Epithelial cell of proximal tubule (primary cell): ENCODE data around the gene PGAM2. TPM values are rescaled to one million over a fixed set of nuclear protein-coding genes. Genes with fewer than 3 reads are reported as not detected.

Source experiments
- DNase-seq: peaks from one replicate; pipeline ENCODE4 v3.0.0-alpha.2; 2011; ENCODE audit warnings: low read depth
- H3K4me3 ChIP-seq: 2 replicates; pipeline ENCODE4 v1.5.1; 2011; ENCODE audit warnings: low read depth, mild to moderate bottlenecking, low read length
- CTCF ChIP-seq: conservative IDR thresholded peaks from 2 replicates; pipeline ENCODE4 v1.5.1; 2012; ENCODE audit warnings: low read depth, mild to moderate bottlenecking, low read length
- total RNA-seq: library from RNA; depleted of rRNA; stranded (reverse); fragments of >200 nt; gene quantifications from 2 replicates; pipeline ENCODE4 v1.2.3, GENCODE V29; 2015

The PGAM2 gene
- total RNA-seq, 1 donor from 2014 or later, result not detected

- DNase-seq, result no peak
- peak overlapping the region; percentile 77 for H3K4me3 ChIP-seq
- TF ChIP-seq CTCF, result no peak
These were observed 15.9 kb upstream of the PGAM2 start for GRCh38 chr7:44081266-44081748.

DNA sequence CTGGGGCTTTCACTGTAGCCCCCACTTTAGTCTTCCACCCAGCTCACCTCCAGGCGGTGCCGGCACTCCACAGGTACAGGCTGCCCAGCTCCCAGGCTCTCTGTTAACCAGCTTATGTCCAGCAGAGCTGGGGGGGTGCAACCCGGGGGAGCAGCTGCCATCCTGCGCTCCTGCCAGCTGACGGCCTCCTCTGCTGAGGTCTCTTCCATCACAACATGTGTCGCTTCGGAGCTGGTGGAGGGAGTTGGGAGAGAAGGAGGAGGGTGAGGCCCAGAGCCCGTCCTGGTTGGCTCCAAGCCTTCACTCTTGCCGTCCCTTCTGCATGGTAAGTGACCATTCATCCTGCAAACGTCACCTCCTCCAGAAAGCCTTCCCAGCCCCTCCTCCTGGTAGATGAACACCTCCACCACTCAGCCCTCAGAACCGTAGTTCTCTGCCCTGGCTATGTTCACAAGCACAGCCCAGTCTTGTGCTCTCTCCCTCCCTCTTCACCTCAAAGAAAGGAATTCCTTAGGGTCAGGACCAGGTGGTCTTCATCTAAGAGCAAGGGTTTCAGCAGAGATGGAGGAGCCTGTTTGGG lies 15.4 kb upstream of the PGAM2 start:
- no peak for DNase-seq
- no peak for TF ChIP-seq CTCF
- peak overlapping the region; percentile 77 for H3K4me3 ChIP-seq

GRCh38 chr7:44080118-44080517 lies 14.8 kb upstream of the PGAM2 start:
- no peak overlapping the region for H3K4me3 ChIP-seq
- no peak for DNase-seq
- TF ChIP-seq CTCF, result no peak

GRCh38 chr7:44079331-44080021 lies 14.1 kb upstream of the PGAM2 start:
- TF ChIP-seq CTCF, result no peak
- no peak overlapping the region for H3K4me3 ChIP-seq
- no peak for DNase-seq

DNA sequence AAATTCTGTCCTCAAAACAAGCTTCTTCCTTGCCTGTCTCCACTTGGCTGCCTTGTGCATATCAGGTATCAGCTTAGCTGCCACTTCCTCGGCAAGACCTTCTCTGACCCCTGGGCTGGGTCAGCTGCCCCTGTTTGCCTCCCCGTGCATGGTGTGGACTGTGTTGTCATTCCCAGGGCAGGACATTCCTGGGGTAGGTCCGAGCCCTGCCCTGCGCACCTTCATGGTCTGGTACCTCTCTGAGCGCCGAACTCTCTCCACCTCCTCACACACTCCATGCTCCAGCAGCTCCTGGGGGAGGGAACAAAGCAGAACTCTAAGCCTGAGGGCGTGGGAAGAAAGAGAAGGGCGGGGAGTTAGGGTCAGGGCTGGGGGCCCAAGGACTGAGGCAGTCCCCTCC lies 13.2 kb upstream of the PGAM2 start:
- peak; percentile 69 for DNase-seq
- no peak overlapping the region for H3K4me3 ChIP-seq
- no peak for TF ChIP-seq CTCF

DNA sequence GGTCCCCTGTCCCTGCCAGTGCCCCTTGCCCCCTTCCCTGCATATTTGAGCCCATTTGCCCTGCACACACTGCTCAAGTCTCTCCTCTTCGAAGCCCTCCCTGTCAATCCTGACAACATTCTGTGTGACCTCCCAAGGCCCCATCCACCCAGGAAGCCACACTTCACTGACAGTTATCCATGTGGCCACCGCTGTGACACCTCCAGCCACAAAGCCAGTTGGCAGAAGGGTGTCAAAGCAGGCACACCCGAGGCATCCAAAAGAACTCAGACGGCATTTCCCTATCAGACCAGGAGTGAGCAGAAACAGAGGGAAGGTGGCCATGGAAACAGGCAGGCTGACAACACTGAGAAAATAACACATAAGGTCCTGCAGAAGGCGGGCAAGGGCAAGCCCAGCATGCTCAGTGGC lies 12.3 kb upstream of the PGAM2 start:
- DNase-seq, result no peak
- no peak overlapping the region for H3K4me3 ChIP-seq
- TF ChIP-seq CTCF, result no peak

DNA sequence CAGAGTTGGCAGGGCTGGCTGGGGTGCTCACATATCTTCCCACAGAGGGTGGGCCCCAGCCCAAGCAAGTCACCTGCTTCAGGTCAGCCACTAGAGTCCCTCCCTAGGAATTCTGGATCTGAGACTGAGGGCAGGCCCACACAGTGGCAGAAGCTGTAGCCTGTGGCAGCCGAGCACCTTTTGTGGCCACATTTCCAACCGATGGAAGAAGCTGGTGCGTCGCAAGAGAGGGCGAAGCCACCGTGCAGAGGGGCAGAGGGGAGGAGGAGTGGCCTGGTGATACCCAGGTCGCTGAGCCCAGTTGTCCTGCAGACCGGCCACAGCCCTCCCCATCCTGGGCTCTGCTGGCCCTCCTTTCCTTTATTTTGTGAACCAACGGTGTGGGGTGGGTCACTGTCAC lies 11.7 kb upstream of the PGAM2 start:
- TF ChIP-seq CTCF, result no peak
- no peak for DNase-seq
- H3K4me3 ChIP-seq, result no peak overlapping the region
